Renal pelvis (tissue), 3 donors: ENCODE results near the gene SLC17A5. TPM values are rescaled to one million over a fixed set of nuclear protein-coding genes. Genes with fewer than 3 reads are reported as not detected.

Experiments
- polyA plus RNA-seq, 3 donors: library from polyadenylated mRNA; unstranded; fragments of 120-200 nt; gene quantifications; one replicate each; pipeline ENCODE4 v1.2.1, GENCODE V29; 2013; ENCODE audit not compliant: insufficient read length in 3 of 3

SLC17A5 gene
- polyA plus RNA-seq, 3 donors: 17.8 to 19.2 (median 17.9) TPM

Other genes with a start within 250 kb of the SLC17A5 start
- 1 to 10 TPM; 2.5 to 3.8 (median 3.1) TPM for gene CGAS, start 201.7 kb downstream of the SLC17A5 start, polyA plus RNA-seq
- gene MTO1, start 192.3 kb downstream of the SLC17A5 start, polyA plus RNA-seq: 10 to 100 TPM; 26.1 to 33.2 (median 31.1) TPM
- over 10,000 TPM; 18,033 to 19,623 (median 18,240) TPM for gene EEF1A1, start 133.0 kb downstream of the SLC17A5 start, polyA plus RNA-seq
- 10 to 100 TPM; 10.1 to 12.5 (median 10.6) TPM for gene CD109, start 42.2 kb upstream of the SLC17A5 start, polyA plus RNA-seq